Measurements from ENCODE around the gene CPA3.

Gene CPA3, protein sequence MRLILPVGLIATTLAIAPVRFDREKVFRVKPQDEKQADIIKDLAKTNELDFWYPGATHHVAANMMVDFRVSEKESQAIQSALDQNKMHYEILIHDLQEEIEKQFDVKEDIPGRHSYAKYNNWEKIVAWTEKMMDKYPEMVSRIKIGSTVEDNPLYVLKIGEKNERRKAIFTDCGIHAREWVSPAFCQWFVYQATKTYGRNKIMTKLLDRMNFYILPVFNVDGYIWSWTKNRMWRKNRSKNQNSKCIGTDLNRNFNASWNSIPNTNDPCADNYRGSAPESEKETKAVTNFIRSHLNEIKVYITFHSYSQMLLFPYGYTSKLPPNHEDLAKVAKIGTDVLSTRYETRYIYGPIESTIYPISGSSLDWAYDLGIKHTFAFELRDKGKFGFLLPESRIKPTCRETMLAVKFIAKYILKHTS

DNA sequence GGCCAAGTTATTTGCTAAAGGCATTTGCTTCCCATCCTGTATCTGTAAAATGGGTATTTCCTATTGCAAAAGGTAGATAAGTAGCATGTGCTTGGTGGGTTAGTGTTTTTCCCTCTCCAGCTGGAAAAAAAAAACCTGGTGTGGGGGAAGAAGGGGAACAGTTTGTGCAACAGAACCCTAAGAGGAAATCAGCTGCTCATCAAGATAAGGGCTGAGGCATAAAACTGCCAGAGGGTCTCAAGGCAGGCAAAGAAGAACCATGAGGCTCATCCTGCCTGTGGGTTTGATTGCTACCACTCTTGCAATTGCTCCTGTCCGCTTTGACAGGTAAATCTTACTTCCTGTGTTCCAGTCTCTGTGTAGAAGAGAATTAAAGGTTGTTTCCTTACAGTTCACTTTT lies at the start of gene CPA3:
TSS of gene CPA3 (plus strand) at position 248 of the 400 bp plus-strand sequence. CDS start at position 260, 12 bp downstream.
- DNase-seq = no peak

DNA sequence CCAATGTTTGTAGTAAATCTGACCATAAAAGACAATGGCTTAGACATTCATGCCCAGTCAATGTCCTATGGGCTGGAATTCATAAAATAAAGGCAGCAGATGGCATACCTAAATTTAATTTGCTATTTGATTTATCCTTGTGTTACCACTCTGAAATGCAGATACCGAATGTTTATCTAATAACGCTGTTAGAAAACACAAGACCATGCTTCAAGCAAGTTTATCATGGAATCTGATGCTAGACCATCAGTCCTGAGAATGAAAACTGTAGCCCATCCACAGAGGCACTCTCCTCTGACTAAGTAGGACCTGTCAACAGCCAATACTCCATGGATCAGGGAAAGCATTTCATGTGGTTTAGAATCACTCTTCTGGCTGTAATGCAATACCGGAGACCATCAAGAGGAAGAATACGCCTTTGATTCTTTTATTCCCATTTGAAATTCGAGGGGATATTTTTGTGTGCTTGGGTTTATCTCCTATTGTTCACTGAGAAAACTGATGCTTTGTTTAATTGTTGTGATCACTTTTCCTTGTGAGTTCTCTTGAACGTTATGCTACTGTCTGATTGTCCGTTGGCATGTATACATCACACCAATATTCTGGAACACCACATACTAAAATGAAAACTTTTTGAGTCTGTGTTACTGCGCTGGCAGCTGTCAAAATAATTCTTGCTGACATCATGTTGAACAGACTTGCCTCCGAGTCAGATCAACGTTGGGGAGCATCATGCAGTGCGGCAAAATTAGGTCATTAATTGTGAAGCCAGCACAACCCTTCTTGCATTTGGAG lies 49.6 kb upstream of the CPA3 start:
- no peak for DNase-seq

DNA sequence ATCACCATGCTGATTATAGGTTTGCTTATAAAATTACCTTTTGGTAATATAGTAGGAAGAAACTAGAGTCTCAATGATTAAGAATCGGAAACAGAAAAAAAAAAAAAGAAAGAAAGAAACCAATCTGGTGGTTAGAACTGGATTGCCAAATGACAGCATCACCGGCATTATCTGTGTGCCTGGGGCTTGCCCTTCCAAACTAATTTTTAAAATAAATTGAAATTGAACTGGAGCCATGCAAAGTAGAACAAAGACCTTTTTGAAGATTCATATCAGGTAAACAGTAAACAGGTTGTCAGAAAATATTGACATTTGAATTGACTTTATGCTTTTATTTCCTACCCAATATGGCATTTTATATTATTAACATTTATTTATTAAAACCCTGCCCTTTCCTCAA lies 48.7 kb upstream of the CPA3 start:
- DNase-seq = no peak

DNA sequence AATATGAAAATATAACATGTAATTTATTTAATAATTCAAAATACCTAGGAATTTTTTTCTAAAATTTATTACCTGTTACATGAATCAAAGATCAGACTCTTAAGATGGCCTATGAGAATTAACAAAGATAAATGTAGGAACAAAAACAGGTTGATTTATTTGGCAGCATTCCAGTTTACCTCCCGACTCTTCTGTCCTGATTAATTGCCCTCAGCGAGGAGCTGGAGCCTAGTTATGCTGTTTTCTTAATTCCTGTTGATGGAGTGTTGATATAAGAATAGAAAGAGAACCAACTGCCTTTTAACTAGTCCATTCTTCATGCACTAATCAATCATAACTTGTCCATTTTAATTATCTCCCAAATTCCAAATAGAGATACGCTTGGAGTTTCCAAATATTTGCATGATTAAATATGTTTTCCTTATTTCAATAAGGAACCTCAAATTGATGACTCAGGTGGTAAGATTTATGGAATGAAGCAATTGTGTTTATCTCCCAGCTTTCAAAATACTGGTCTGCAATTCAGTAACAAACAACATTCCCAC lies 48.0 kb upstream of the CPA3 start:
- no peak for DNase-seq

DNA sequence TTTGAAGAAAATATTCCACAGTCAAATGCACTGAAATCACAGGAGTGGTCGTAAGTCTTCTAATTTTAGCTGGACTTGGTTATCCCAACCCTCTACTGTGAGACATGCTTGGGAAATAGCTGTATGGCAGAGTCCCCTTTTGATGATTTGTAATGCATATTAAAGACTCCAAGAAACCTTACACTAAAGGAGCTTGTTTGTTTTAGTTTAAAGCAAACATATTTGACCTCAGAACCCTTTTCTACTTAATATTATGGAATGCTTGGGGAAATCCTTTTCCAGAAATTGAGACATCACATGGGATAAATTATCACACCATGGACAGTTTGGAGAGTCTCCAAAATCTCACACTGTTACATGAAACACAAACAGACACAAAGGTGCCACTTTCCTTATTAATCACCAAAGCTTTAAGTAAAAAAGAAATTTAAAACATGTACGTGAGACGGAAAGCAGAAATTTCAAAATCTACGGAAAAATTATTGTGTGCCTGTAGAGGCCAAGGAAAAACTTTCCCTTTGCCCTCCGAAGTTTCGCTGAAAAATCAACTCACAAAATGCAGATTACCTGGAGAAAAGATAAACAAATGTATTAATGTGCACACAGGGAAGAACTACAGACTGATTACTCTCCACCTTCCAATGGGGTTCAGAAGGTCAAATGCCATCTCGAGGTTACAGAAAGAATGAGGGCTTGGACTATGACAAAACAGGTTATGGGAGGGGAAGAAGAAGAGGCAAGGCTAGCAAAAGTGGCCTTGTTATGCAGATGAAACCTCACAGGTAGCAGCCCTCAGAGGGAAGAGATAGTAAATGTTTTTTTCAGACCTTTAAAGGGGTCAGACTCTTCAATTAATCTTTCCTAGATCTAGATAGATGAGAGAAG lies 44.5 kb upstream of the CPA3 start:
- DNase-seq = no peak

DNA sequence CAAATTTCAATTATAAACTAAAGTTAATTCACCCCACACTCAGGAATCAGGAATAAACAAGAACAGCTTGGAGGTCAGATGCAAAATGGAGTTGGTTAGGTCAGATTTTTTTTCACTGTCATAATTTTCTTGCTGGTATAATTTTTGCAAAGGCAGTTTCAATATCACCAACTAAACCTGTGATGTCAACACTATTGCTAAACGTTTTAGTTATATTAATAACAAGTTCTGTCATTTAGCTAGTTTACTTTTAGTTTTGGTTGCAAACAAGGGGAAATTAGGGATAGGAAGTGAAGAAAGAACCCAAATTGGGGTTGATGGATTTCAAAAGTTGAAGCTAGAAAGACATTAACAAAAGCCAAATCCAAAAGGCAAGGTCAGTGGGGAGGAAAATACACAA lies 42.1 kb upstream of the CPA3 start:
- no peak for DNase-seq

DNA sequence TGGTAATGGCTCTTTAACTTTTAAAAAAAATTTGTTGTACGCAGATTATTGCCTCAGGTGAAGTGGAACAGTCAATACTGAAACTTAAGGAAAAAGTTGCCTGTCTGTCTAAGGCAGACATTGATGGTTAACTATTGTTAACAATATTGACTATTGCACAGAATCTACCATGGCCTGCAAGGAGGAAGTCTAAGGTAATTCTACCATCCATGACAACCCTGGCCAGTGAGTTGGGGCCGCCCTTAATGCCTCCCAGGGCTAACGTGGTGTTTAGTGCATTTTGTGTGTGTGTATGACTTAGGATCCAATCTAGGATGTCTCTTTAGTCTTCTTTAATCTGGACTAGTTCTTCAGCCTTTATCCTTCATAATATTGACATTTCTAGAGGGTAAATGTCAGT lies 39.6 kb upstream of the CPA3 start:
- DNase-seq = no peak

DNA sequence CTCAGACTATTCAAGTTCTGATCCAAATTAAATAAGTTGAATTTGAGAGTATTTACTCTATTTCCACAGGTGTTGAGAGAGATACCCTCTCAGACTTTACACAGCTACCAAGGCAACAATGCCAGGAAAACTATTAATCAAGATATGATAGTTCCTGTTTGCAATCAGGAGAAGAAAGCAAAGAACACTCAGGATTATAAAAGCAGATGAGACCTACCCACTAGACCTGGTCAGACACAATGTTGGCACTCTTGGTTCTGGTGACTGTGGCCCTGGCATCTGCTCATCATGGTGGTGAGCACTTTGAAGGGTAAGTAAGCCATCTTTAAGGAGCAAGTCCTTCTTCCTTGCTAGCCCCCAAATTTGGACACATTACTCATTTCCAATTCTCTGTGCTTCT lies 37.5 kb upstream of the CPA3 start, which contains the start of gene CPB1:
TSS of gene CPB1 (plus strand) at position 227 of the 400 bp plus-strand sequence. CDS start at position 240, 13 bp downstream.
- no peak for DNase-seq

DNA sequence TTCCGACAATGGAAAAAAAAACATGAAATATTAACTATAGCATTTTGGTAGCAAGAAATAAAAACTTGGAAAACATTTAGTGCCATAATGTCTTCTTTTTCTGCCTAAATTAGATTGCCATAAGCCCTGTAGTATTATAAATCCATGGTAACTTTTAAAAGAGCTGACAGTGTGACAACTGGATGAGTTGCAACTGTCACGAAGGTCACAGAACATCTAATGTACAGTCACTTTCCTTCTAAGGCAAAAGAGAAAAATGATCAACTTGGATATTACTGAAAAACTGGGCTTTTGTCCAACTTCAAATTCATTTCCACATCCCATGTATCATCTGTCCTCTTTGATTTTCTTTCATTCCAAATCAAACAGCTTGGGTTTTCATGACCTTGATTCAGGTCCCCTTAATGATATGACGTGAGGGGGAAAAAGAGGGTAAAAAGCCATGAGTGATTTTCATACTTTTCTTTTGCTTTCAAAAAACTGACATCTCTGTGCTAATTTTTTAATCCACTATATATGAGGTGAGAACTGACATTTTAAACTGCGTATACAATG lies 36.9 kb upstream of the CPA3 start:
- no peak for DNase-seq

DNA sequence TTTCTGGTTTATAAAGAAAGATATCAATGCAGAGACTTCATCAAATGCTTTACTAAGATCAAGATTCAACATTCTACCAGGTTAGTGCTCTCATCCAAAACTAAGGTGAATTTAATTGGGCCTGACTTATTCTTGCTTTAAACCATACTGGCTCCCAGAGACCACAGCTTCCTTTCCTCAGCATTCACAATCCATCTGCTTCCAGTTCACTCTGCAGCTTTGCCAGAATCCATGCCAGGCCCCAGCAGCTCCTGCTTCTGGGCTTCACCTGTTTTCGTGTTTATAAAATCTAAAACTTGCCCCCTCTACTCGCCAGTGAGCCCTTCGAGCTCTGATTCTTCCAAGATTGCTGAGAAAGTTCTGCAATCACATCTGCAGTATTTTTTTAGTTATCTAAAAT lies 35.2 kb upstream of the CPA3 start:
- no peak for DNase-seq

DNA sequence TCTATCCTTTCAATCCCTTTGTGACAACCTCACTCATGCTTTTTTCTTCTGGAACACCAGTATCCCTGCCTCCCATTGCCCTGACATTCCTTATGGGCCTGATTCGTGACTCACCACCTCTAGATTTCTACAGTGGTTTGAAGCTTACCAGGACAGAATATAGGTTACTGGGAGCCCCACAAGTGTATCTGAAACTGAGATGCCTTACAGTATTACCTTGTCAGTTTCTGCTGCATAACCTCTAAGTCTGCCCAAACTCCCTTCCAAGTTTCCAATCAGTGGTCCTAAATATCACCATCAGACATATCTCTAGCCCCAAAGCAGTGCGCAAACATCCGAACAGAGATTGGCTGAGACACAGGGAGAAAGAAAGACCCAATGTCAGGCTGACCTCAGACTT lies 31.9 kb upstream of the CPA3 start:
- no peak for DNase-seq

DNA sequence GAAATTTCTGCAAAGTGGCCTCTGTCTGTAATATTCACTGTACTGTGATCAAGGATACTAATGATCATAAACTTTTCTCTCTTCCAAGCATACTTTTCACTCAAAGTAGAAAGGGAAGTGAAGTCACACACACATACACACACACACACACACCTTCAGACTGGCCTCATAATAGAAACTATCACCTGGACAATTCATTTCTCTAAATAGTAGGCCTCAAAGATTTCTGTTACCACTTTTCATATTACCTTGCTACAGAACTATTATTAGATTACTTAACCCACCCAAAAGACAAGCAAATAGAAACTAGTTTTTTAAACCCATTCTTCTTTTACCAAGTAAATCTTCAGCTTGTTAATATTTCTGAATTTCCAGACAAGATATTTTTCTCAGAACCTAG lies 25.3 kb upstream of the CPA3 start:
- no peak for DNase-seq

DNA sequence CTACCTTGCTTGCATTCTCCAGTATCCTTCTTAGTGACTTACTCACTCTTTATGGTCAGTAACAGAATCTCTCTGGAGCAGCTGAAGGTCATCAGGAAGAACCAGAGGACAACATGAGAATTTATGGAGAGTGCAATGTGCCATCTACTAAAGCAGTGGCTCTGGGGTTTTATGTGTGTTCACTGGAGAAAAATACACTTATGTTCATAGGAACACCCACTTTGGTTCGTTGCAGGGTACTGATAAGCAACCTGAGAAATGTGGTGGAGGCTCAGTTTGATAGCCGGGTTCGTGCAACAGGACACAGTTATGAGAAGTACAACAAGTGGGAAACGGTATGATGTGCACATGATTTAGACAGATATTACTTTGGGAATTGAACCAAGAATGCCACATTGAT lies 24.6 kb upstream of the CPA3 start:
- no peak for DNase-seq

DNA sequence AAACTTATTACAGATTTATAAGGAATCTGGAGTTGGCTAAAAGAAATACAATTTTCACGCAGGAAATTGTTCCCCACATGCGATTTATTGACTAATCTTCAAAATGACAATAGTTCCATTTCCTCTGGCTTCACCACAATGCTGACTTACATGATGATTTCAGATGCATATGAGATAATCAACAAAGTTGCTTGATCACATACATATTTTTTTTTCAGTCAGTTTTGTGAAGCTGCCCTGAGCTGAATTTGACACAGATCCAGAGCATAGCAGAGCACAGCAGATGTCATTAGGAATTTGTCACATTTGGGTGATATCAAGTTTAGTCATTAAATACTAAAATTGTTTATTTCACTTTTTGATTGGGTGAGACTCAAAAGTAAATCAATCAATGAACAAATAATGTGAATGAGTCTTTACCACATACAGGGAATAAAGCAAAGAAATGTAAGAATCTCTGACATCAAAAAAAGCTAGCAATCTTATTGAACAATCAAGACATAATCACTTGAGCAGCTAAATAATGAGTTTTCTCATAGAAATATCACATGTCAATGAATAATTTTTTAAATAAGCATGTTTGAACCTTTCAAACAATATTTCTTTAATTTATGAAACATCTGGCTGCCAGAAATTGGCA lies 19.2 kb upstream of the CPA3 start:
- DNase-seq = no peak

DNA sequence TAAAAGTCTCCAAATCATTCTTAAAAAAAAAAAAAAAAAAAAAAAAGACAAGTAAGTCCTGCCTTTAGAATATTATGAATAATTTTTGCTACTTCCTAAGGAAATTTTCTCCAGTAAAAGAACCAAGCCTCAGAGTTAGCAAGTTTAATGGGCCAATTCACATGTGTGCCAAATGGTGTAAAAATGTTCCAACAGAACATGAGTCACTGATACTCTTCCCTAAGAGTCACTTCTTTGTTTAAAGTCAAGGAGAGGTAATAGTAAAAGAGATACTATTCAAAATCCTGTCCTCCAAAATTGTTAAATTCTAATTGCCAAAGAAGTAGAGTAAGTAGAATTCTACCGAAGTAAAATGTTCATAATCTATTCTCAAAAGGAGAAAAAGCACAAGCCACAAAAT lies 17.7 kb upstream of the CPA3 start:
- DNase-seq = no peak

DNA sequence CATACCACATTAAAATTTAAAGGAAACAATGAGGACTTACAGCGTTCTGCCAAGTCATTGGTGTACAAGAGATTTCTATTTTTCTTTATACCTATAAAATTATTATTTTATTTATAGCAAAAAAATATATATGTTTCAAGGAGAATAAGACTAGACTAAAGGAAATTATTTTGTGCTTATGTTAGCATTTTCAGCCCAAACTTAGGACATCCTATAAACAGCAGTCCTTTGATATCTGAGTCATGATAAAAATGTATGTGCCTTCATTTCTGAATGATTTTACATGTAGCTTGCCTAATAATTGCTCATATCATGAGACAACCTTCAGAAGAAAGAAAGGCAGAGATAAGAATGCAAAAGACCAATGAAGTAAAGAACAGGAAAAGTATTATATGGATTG lies 16.7 kb upstream of the CPA3 start:
- DNase-seq = no peak

DNA sequence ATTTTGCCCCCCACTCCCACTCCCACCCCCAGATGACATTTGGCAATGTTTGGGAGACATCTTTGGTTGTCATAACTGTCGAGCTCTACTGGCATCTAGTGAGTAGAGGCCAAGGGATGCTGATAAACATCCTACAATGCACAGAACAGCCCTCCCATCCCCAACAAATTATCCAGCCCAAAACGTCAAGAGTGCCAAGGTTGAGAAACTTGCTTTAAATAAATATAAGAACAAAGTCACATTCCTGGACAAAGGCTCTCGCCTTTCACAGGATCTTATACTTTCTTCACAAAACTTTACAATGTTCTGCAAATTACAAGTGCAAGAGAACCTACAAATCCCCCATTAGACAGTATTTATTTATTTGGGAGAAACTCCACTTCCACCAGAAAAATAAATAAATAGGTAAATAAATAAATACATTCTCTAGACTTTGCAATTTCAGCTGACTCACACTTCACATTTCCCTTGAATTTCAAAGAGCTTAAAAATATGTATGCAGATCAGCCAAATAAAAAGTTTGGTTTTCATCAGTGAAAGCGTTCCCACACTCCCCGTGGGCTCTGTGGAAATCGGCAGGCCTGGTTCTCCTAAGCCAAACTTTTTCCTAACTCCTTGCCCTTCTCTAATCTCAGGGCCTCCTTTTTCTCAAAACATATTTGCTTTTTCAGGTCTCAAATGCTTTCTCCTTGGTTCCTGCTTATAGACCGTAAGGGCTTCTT lies 12.7 kb upstream of the CPA3 start:
- DNase-seq = no peak

DNA sequence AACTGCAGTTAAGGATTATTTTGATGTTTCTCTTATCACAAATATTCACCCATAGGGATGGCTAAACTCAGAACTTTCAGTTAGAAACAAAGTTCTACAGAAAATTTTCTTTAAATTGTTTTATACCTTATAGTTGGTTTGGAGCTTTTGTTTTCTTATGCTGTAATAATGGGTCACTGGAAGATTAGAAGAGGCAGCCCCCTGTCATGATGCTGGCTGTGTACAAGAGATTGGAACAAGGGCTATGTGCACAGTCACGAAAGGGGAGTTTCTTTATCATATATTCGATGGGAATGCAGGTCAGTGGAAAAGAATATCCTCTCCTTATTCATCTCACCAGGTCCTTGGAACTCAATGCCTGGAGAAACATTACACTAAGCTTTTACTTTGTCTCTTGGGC lies 12.0 kb upstream of the CPA3 start:
- no peak for DNase-seq

DNA sequence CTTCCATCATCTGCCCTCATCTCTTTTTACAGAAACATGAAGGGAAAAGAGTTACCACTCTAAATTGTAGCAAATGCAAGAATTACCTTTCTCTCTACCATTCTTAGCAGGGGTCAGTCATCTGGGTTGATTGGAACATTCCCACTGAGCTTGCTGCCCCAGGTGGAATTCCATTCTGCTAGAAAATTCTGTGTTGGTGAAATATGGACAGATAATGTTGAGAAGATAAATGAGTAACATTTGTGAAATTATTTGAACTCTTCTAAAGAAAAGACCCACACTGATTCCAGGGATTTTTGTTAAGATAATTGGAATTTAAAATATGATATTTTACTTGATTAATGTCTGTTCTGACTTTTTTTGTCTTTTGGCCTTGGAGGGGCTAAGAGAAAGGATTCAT lies 11.0 kb upstream of the CPA3 start:
- no peak for DNase-seq

DNA sequence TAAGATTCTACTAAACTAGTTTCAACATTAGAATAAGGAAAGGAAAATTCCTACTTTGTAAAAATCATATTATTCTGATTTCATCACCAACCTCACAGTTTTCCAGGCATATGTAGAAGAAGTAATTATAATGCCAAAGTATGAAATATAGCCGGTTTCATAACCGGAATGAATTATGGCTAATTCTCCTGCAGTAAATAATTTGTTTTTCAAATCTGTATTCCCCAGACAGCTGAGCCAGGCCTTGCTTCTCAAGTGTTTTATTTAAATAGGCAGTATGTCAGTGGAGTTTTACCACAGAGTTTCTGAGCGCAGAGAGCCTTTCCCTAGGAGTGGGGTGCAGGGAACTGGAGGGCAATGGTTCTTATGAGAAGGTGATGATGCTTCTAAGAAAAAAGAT lies 8.7 kb upstream of the CPA3 start:
- no peak for DNase-seq

DNA sequence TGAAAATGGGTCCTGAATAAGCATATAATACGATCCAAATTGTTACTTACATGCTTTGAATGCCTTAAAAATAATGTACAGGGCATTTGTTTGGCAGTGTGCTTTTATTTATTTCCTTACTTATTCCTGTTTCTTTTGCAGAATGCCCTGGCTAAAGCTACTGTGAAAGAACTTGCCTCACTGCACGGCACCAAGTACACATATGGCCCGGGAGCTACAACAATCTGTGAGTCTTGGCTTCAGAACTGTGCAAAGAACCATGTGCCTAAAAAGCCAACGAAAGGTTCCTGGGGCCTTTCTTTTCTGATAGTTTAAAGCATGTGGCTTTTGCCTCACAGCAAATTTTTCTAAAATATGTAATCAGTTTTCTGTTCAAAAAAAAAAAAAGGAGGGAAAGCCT lies 7.8 kb upstream of the CPA3 start:
- DNase-seq = no peak

Measured in activated CD4-positive, CD25-positive, alpha-beta regulatory T cell (primary cell).